Transverse colon (tissue), 4 donors: ENCODE data around the gene SCNM1.

ENCODE experiments used
- POLR2A ChIP-seq: fragments of 450-650 bp; IDR thresholded peaks from one replicate; pipeline ENCODE4 v1.6.1; 2016; ENCODE audit warnings: antibody characterized with exemption, mild to moderate bottlenecking, moderate library complexity
- POLR2AphosphoS5 ChIP-seq, 3 donors: sonication (generic); formaldehyde crosslinking; IDR thresholded peaks; one replicate each; pipeline ENCODE4 v1.6.1; 2016; ENCODE audit warnings: antibody characterized with exemption in 3 of 3
- TF ChIP-seq, protein P1 (sequence below), 5 experiments: fragments of 200-600 bp in 3 of 5; fragments of 450-650 bp in 2 of 5; sonication (generic) in 3 of 5; IDR thresholded peaks; 1 replicate in 2 of 5; 2 replicates in 3 of 5; pipeline ENCODE4 v1.5.1; 2016 to 2017; ENCODE audit warnings: antibody characterized with exemption in 5 of 5, inconsistent platforms in 3 of 5, mild to moderate bottlenecking in 2 of 5, moderate library complexity in 1 of 5

DNA sequence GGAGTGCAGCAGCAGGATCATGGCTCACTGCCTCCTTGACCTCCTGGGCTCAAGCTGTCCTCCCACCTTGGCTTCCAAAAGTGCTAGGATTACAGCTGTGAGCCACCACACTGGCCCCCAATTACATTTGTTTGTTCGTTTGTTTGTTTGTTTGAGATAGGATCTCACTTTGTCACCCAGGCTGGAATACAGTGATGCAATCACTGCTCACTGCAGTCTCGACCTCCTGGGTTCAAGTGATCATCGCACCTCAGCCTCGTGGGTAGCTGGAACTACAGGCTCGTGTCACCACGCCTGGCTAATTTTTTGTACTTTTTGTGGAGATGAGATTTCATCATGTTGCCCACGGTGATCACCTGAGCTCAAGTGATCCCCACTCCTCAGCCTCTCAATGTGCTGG lies 26.1 kb downstream of the SCNM1 start:
- TF ChIP-seq, protein P1, sequence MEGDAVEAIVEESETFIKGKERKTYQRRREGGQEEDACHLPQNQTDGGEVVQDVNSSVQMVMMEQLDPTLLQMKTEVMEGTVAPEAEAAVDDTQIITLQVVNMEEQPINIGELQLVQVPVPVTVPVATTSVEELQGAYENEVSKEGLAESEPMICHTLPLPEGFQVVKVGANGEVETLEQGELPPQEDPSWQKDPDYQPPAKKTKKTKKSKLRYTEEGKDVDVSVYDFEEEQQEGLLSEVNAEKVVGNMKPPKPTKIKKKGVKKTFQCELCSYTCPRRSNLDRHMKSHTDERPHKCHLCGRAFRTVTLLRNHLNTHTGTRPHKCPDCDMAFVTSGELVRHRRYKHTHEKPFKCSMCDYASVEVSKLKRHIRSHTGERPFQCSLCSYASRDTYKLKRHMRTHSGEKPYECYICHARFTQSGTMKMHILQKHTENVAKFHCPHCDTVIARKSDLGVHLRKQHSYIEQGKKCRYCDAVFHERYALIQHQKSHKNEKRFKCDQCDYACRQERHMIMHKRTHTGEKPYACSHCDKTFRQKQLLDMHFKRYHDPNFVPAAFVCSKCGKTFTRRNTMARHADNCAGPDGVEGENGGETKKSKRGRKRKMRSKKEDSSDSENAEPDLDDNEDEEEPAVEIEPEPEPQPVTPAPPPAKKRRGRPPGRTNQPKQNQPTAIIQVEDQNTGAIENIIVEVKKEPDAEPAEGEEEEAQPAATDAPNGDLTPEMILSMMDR (IDR thresholded peaks at IDR 0.05) = no peak
- TF ChIP-seq POLR2AphosphoS5 (IDR thresholded peaks at IDR 0.05) (no peak), POLR2A (no peak)
